Left kidney (tissue), 2 donors: Measurements from ENCODE around the gene ATXN7L2. TPM values are rescaled to one million over a fixed set of nuclear protein-coding genes. Genes with fewer than 3 reads are reported as not detected.

Experiments used
- DNase-seq: peaks from one replicate; pipeline ENCODE4 v3.0.0-alpha.2; 2013
- polyA plus RNA-seq: library from polyadenylated mRNA; unstranded; fragments of 120-200 nt; gene quantifications from one replicate; pipeline ENCODE4 v1.2.1, GENCODE V29; 2013; ENCODE audit not compliant: insufficient read length

ATXN7L2 gene
- polyA plus RNA-seq, 1 donor, result 10.4 TPM

GRCh38 chr1:109523706-109524105 is 40.0 kb downstream of the ATXN7L2 start:
- DNase-seq, result no peak

GRCh38 chr1:109527098-109527811 is 43.5 kb downstream of the ATXN7L2 start:
- no peak for DNase-seq

DNA sequence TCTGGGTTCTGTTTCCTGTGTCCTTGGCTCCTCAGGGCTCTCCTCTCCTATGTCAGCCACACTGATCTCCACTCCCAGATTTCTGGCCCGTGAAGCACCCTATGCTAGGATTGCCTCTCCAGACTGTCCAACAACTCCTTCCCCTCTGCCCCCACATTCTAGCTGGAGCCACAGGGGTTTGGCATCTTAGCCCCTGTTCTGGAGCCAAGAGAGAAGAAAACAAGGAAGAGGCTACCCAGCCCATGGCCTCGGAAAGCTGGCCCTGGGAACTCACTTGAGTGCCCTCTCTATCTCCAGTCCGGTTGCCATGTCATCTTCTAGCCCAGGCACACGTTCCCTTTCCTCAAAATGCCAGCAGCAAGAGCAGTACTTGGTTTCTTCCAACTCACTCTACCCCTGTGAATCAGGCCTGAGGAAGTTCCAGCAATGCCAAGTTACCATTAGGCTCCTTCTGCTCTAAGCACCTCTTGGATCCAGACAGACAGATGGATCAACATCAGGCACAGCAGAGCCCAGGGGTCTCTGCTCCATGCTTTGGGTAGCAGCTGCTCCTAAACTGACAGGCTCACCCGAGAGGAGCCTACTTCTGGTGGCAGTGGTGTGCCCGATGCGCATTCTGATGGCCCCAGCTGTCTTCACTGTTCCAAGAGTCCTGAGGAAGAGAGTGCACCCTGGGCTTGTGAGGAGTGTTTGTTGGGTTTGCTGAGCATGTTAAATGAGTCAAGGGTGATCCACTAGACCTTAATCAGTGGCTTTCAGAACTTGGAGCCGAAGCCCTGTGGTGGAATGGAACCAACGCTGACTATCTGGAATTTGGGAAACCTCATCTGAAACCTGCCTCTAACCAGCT is 44.4 kb downstream of the ATXN7L2 start:
- no peak for DNase-seq

DNA sequence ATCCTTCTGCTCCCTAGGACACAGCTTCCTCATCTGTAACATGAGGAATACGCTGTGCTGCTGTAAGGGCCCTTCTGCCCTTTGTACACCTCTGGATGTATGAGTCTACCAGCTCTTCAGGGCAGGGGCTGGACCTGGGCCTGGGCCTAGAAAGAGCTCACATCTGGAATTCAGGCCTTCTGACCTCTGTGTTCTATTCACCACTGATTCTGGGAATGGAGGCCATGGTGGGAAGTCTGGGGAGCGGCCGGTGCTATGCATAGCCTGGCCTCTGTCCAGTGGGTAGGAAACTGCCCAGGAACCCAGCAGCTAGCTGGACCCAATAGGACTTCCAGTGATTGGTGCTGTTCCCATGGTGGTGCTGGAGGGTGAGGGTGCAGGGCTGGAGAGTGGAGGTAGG is 45.0 kb downstream of the ATXN7L2 start:
- DNase-seq, result no peak

GRCh38 chr1:109529881-109530456 is 46.3 kb downstream of the ATXN7L2 start:
- DNase-seq, result no peak

- DNase-seq, result no peak
These were observed 46.9 kb downstream of the ATXN7L2 start for GRCh38 chr1:109530457-109531087.

- no peak for DNase-seq
These were observed 47.7 kb downstream of the ATXN7L2 start for GRCh38 chr1:109531380-109531779.

DNA sequence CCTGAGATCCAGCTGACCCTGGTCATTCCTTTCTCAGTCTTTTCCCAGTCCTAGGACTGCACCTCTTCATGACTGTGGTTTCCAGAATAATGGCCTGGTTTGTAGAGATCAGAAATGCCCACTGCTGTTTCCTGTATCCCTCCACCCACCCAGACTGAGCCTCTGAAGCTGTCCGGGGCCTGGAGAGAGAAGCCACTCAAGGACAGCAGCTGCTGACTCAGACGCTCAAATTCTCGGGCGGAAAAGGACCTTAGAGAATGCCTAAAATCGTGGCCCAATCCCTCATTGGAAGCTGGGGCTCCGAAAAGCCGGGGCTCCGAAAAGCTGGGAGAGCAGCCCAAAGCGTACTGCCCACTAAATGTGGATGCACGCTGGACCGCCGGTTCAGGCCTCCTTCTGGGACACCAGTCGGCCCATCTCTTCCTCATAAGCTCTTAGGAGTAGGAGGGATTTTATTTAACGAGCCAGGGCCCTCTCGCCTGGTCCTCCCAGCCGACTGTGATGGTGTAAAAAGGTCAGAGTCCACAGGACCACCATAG is 48.2 kb downstream of the ATXN7L2 start:
- DNase-seq, result no peak

GRCh38 chr1:109532365-109533136 is 48.8 kb downstream of the ATXN7L2 start:
- no peak for DNase-seq

DNA sequence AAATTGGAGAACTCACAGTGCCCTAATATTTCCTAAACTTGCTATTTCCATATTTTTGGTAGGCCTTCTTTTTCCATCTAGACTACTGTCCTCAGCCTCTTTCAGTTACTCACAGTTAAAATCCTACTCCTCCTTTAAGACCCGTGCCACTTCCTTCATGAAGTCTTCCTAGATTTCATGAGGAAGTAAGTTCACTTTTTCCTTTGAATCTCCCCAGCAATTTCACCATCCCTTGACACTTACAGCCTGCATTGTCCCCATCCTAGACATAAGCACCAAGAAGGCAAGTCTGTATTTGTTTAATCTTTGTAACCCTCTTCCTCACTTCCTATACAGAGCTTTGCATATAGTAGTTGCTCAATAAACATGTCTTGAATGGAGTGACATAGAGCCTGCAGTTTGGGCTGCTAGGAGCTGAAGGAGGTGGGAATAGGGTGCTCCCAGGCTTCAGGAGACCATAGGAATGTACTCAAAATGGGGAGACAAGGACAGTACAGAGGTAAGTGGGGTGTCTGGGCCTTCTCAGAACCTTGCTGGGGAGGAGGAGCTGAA is 50.7 kb downstream of the ATXN7L2 start:
- no peak for DNase-seq

DNA sequence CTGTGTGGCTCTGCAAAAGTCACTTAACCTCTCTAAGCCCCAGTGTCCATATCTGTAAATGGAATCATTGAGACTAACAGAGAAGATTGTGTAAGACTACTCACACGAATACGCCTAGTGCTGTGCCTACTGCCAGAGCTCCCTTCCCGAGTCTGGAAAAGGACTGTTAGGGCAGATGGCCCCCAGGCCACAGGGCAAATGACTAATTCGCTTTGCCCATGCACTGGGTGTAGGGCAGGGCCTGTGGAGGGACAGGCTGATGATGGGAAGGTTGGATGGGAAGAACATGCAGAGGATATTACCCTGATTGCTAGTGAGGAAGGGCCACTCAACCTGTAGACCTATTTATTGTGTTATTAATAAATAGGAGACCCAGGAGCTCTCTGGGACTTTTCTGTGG is 51.8 kb downstream of the ATXN7L2 start:
- no peak for DNase-seq

DNA sequence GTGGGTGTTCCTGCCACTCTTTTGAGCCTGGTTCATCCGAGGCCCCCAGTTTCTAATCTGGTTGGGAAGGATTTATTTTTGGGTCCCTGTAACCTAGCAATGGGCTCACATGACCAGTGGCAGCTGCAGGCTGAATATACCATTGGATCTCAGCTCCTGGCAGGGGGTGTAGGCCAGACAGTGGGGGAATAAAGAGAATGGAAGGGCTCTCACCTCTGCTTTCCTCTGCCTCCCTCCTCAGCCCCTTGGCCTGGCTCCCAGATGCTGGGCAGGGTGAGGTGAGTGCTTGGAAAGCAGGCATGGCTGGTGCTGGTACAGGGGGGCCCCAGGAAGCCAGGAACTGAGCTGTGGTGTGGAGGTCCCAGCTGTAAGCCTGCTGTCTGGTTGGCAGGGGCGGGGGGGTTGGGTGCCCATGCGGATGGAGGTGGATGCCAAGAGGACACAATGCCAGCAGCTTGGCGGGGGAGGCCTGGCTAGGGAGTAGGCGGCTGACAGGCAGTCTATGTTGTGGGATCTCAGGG is 52.3 kb downstream of the ATXN7L2 start:
- DNase-seq, result no peak

GRCh38 chr1:109537450-109538178 is 53.9 kb downstream of the ATXN7L2 start:
- no peak for DNase-seq

GRCh38 chr1:109538827-109539555 is 55.3 kb downstream of the ATXN7L2 start:
- DNase-seq, result no peak

DNA sequence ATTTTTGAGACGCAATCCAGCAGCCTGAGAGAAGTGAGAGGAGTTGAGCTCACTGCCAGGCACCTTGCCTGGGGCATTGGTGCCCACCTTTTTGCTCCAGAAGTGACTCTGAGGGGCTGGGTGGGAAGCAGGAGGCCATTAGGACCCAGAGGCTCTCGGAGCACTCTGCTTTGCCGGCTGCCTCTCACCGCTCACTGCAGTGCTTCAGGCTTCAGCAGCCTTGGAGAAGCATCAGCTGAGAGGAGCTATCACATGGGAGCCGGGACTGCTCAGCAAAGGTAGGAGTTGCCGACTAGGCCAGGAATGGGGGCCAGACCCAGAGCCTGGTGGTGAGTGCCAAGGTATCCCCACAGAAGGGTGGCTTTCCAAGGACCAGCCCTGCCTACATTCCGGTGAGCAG is 56.0 kb downstream of the ATXN7L2 start, which contains the start of gene GPR61:
GPR61 (plus strand) TSS at position 197 of the 400 bp plus-strand sequence. CDS start 3,151 bp downstream, outside the sequence.
- DNase-seq, result no peak

DNA sequence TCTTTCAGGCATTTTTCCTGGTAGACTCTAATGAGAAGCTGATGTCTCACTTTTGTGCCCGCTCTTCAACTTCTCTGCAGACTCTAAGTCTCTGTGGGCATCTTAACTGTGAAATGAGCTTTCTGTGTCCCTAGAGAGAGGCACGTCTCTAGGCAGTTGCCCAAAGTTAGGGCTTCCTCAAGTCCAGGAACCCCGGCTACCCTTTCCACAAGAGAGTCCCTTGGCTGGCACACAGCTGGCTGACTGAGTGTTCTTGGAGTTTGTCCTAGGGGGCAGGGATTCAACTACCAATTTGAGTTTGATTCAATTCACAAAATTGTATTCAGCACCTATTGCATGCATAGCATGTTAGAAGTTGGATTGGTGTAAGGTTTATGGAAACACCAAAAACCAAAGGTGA is 57.4 kb downstream of the ATXN7L2 start:
- no peak for DNase-seq
